Right kidney (tissue), 1 donor: ENCODE results near the gene NRARP.

Source experiments
- DNase-seq: peaks from one replicate; pipeline ENCODE4 v3.0.0-alpha.2; 2016

Gene NRARP

DNA sequence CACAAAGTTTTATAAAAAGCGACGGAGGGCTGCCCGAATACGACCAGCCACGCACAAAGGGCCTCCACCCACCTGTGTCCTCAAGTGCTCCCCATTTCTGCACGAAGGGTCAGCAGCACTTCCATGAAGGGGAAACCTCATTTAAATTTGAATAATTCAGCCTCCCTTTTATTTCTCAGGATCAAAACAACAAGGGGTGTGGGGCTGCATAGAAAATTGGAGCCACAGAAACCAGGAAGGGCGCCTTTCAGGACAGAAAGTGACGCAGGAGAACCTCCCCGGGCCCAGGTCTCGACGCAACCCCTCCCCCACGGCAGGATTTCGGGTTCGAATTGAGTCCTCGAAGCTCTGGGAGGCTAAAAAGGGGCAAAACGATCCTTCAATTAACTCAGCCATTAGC is 2.1 kb downstream of the NRARP start:
- peak; percentile 20 for DNase-seq

DNA sequence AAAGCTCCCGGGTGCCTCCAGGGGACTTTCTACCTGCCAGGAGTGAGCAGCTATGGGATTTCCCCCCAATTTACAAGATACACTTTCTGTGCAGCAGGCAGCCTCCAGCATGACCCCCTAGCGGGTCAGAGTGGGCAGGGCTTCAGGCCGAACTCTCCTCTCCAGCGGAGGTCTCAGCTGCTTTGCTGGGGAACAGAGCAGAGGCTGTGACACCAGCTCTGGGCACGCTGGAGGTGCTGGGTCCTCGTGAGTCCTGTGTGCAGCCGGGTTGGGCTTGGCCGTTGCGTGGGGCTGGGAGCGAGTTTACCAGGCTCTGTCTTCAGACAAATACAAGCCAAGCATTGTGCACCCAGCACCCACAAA is 2.9 kb downstream of the NRARP start:
- no peak for DNase-seq

DNA sequence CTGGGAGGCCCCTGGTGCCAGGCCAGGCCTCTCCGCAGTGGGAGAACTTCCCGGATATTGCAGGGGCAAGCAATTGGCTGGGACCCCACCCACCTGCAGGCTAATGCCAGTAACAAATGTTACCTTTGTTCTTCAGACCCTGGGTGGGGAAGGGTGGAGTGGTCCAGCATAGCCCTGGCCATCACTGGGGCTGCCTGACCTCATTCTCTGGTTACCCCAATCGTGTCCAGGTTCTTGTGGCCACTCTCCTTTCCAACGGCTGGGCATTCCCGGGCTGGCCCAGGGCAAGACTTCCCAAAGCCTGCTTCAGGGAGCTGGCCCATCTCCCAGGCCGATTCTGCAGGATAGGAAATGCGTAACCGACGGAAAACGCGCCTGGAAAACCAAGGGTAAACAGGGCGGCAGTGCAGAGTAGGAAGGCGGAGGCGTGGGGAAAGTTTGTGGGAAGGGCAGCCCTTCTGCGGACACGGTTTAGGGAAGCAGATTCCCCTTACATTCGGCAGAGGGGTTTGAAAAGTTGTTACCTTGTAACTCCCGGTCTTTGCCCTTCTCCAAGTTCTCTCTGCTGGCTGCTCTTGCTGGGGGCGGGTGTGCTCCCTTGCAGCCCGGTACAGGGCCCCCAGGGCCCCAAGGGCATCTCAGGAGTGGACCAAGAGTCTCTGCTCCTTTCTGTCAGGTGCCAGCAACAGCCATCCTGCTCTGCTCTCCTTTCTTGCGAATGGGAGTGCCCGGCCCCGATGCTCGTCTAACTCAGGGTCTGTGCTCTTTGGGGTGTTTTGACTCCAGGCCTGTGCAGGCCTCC is 3.5 kb downstream of the NRARP start:
- peak; percentile 24 for DNase-seq

DNA sequence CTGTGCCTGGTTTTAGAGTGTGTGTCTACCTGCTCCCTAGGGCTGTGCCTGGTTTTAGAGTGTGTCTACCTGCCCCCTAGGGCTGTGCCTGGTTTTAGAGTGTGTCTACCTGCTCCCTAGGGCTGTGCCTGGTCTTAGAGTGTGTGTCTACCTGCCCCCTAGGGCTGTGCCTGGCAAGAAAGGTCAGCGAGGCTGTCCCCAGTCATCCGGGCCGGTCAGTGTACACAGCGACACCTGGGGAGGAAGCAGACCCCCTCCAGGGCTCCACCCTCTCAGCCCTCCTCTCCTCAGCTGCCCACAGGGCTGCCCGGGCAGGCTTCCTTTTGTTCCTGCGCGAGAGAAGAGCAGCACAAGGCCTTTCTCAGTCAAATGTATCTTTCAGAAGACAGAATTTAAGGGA is 4.1 kb downstream of the NRARP start:
- DNase-seq, result peak; percentile 1

DNA sequence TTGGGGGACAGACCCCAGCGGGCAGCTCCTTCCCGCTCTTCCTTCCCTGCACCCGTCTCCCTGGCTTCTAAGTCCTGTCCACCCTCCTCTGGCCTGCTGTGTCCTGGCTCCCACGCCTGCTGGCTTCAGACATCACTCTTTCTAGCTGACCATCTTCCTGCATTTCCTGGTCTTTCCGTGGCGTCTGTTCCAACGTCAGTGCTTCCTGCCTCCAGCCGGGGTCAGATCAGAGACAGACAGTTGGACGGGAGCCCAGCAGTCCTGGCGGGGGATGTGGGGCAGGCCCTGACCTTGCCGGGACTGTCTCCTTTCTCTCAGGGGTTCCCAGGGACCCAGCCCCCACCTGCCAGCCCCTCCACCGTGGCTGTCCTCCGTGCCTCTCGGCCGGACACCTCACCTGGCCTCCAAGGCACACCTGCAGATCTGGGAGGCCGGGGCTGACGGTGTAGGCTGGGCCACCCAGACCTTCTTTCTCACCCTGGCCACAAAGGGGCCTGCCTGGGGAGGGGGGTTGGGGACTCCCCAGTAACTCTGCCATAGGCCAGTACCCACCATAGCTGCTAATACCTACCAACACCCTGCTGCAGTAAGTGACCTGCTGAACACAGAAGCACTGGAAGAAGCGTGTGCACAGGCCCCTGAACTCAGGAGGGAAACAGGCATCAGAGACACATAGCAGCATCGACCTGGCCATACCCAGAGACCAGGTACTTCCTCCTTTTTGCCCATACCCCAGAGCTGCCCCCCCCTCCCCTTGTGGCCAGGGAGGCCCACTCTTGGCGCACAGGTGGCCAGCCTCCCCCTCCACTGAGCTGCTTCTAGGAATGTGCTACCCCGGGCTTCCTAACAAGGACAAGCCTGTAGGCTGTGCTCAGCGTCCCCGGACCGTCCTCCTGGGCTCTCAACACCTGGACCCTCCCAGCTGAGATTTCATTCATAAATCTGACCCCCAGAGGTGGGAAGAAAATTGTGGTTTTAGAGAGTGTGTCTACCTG is 5.1 kb downstream of the NRARP start:
- DNase-seq, result peak; percentile 17

DNA sequence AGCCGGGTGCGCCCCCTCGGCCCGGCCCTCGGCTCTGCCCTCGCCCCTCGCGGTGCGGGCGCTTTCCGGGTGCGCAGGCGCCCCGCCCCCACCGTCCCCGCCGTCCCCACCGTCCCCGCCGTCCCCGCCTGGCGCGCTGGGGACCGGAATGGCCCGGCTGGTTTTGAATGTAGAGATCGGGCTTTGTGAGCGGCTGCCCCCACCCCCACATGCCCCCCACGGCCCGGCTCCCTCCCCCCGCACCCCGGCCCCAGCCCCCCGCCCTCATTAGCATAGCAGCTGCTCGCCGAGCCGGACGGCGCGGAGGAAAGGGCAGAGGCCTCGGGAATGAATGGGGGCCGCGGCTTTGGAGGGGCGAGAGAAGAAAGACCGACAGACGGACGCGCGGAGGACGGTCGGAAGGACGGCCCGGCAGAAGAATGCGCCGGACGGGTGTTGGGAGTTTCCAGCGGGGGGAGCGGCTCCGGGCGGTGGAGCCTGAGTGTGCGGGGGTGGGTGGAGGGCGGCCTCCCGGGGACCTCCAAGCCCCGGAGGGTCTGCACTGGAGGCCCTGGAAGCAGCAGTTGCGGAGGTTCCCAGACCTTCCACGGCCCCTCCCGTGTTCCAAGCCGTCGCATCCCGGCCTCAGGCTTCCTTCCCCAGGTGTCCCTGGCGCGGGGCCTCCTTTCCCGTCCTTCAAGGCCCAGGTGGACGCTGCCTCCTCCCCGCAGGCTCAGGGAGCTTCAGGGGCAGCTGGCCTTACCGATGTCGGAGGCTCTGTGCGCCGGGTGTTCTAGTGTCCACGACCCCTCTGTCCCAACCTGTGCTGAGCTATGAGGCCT is 6.0 kb downstream of the NRARP start:
- DNase-seq, result peak; percentile 61

DNA sequence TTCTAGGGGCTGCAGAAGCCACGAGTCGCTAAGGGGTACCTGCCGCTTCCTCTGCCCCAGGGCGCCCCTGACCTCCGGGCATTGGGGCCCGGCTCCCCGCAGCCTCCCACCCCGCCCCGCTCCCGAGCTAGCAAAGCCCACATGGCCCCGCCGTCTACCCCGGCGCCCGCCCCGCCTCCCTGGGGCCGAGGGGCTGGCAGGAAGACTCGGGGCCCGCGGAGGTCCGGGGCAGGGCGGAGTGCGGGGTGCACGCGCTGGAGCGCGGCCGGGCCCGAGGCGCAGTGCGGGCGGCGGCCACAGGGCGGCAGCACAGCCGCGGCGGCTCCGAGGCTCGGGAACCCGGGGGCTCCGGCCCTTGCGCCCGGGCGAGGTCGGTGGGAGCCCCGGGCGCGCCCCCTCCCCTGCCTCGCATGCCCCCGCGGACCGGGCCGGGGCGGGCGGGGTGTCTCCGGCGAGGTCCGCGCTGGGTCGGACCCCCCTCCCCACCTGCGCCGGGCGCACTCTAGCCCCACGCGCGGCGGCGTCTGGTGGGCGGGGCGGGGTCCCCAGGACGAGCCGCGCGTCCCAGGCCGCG is 6.7 kb downstream of the NRARP start:
- peak; percentile 22 for DNase-seq

DNA sequence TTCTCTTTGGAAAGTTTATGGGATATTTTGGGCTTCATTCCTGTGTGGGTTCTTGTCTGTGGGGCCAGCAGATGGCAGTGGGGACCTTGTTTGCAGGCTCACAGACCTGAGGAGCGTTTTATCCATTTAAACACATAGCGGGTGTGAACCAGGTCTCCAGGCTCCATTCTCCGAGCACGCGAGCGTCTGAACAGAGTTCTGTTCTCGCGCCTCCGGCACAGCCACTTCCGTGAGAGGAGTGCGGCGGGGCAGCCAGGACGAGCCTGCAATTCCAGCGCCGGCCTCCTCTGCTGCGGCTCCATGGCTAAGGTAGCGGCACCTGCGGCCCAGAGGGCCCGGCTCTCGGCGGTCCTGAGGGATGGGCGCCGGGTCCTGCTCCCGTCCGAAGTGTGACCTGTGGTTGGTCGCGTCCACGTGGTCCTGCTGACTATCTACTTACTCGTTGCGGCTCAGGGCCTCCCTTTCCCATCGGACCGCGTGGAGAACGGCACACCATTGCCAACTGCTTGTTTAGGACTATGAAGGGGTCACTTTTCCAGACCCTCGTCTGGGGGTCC is 7.3 kb downstream of the NRARP start:
- peak; percentile 60 for DNase-seq

DNA sequence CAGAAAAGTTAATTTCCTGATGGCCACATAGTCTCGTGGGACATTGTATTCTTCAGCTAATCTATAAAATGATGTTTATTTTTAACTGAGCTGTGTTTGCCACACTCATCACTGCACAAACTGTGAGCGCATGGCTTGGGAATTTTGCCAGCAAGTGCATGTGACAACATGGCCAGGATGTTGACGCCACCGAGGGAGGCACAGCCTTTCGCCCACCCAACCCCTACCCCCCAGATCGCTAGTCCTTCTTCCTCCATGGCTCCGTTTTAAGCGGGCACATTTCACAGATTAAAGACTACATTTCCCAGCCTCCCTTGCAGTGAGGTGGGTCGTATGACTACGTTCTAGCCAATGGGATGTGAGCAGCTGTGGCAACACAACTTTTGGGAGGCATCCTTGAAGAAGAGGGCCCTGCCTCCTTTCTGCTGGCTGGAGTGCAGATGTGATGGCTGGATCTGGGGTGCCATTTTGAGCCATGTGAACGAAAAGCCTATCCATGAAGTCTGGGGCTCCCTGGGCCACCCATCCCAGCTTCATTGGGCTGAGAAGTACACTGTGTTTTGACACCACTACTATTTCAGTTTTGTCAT is 7.9 kb downstream of the NRARP start:
- no peak for DNase-seq

DNA sequence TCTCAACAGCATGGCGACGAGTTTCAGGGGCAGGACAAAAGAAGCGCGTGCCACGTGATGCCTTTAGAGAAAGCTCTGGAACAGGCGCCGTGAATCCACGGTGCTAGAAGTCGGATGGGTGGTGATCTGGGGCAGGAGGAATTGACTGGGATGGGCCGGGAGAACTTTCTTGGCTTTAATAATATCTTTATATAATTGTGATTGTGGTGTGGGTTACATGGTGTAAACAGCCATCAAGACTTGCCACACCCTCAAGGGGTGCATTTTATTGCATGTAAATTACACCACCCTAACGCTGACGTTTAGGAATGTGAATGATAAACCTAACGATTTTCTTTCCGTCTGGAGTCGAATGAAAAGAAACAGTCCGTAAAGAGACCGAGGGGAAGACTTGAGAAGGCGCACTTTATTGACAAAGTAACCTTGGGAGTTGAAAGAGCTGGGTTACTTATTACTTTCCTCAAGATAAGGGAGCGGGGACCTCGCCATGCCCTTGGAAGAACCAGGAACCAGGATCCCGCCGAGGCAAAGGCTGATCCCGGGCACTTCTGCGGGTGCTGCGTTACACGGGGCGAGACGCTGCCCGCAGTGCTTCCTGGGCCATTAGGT is 8.5 kb downstream of the NRARP start:
- no peak for DNase-seq

DNA sequence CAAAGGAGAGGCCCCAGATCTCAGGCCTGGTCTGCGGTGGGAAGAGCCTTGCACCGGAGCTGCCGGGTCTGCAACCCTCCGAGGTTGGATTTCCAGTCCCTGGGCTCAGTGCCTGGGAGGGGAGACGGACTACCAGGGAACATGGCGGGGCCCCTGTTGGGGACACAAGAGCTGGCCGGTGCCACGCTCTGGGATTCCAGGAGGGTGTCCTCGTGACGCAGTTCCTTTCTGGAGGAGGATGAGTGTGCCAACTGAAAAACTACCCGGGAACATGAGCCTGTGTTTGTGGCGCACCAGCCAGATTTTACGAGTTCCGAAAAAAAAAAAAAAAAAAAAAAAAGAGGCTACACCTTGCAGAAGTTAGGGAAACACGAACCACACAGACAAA is 9.0 kb downstream of the NRARP start:
- peak; percentile 23 for DNase-seq

DNA sequence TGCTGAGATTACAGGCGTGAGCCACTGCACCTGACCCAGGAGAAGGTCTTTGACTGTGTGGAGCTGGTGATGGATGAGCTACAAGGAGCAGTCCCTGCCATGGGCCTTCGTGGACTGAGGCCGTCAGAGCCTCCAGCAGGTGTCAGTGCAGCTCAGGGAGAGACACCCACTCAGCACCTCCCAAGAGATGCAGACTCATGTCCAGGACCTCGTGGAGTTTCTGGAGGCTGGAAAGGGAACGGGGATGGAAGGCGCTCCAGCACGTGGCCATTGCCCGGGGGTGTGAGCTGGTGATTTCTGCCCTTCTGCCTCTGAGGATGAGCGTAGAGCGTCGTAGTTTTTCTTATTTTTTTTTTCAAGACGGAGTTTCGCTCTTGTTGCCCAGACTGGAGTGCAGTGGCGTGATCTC is 15.1 kb downstream of the NRARP start:
- peak; percentile 10 for DNase-seq

DNA sequence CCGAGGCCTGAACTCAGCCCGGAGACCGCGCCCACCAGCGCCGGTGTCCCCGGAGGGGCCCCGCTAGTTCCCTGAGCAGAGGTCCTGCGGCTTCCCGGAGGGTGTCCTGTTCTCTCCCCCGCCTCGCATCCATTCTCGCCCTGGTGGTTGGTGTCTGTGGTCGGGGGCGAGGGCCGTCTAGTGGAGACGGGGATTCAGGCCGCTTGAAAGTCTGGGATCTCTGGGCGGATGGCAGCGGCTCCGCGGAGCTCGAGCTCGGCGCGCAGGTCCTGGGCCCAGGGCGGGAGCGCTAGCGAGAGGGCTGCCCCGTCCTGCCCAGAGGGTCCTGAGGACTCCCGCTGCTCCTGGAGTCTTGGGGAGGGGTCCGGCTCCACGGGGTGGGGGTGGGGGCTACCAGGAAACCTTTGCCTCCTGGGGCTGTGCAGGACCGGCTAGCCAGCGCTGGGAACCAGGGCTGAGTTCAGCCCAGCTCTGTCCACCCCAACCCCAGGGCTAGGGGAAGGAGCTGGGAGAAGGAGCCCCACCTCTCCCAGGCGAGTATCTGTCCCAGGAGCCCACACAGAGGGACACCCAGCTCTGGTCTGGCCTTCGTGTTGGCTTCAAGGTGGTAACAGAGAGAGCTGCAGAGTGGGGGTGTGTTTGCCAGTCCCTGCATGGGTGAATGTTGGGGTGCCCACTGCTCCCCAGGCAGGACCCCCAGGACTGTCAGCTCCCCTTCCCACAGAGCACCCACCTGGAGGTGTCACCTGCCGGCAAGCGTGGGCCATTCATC is 20.5 kb downstream of the NRARP start:
- DNase-seq, result no peak

DNA sequence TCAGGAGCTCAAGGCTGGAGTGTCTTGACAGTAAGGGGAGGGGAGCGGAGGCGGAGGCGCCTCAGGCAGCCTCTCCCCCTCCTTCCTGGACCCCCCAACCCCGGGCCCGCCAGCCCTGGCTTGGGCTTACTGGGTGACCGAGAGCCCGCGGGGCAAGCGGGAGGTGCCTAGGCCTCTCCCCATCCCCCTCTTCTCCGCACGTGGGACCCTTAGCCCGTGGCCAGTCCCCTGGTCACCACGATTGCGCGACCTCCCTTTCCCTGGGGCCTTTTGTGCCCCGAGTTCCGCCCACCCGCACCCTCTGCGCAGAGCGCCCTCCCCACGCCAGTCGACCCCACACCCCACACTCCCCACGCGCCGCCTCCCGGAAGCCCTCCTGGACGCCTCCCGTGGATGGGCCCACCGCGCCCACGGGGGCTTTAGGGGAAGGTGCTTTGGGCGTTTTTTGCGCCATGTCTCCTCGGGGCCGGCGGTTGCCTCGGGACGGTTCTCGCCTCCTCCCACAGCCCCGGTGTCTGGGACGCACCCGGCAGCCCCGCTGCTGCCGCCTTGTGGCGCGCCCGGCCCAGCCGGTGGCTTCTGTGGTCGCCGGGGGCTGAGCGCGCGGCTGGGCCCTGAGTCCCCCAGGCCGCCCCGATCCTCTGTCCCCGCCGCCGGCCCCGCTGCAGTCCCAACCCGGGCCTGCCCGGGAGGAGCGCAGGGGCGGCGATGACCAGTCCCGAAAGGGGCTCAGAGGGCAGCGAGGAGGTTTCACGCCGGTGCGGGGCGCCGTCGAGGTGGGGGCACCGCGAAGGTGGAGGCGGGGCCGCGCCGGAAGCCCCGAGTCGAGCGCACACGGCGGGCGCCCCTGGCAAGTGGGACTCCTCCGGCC is 21.4 kb downstream of the NRARP start:
- peak; percentile 69 for DNase-seq

DNA sequence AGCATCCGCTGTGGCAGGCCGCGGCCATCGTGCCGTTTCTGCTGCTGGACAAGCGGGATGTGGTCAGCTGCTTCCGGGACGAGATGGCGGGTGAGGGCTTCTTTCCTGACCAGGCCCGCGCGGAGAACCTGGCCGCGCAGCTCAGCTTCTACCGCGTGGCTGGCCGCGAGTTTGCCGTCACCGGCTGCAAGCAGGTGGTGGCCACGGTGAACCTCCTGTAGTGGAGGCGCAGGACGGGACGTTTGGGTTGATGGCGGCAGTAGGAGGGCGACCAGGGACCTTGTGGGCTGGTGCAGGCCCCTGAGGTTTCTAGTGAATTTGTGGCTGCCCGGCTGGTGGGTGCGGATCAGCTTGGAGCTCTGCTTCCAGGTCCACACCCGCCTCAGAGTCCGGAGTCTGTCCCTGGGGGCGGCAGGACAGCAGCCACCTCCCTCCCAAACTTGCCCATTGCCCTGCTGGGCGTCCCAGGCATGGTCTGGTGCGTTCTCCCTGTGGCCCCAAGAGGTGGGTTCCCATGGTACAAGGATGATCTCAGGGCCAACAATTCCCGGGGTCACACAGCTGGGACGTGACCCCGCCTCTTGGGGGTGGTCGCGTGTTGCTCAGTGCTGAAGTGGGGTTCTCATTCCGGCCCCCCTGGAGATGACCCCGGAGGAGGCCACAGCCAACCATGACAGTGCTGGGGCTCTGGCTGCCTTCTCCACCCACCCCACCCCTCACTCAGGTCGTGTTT is 22.2 kb downstream of the NRARP start:
- DNase-seq, result peak; percentile 18

DNA sequence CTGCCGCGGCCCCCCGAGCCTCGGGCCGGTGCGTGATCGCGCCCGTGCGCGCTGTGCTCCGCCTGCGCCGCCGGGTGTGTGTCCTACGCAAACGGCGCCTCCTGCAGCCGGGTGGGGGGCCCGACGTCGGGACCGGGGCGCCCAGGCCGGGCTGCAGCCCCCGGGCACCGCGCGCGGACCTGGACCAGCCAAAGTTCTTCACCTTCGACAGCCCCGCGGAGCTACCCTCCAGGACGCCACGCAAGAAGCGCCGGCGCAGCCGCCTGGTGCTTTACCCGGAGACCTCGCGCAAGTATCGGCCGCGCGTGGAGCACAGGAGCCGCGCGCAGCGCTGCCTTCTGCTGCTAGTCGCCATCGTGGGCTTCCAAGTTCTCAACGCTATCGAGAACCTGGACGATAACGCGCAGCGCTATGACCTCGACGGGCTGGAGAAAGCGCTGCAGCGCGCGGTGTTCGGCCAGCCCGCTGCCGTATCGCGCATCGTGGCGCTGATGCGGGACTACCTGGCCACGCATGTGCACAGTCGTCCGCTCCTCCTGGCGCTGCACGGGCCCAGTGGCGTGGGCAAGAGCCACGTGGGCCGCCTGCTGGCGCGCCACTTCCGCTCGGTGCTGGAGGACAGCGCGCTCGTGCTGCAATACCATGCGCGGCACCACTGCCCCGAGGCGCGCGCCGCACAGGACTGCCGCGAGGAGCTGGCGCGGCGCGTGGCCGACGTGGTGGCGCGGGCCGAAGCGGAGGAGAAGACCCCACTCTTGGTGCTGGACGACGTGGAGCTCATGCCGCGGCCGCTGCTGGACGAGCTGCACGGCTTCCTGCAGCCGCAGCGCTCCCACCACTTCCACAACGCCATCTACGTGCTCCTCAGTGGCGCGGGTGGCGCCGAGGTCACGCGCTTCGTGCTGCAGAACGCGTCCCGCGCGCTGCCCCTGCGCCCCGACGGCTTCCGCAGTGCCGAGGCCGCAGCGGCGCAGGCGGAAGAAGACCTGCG is 23.1 kb downstream of the NRARP start:
- peak; percentile 51 for DNase-seq

DNA sequence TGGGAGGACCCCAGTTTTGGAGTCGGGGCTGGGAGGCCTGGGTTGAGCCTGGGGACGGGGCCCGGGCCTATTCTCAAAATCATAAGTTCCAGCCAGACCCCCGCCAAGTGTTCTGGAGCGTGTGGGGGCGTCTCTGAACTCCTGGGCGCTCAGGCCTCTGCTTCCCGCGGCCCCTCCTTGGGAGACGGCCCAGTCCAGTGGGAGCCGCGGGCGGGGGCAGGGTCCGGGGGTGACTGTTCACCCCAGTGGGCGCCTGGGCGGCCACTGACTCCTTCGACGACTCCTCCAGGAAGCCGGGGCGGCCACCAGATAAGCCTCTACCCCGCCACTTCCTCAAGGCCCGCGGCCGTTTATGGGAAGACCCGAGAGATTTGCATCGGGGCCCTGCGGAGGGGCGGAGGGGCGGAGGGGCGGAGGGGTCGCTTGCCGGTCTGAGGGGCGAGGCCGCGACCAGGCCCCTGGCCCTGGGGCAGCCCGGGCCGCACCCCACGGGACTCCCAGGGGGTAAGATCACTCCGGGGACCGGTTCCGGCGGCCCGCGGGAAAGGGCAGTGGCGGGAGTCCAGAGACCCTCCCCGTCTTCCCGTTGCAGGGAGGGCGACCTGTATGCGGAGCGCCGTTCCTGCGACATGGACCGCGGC is 23.9 kb downstream of the NRARP start:
- DNase-seq, result no peak
